IPS-20b (cell line): ENCODE results near the gene CHDH.

Source experiments
- H3K27ac ChIP-seq: one replicate; pipeline ENCODE4 v1.5.1; 2013; ENCODE audit warnings: low read length
- H3K27me3 ChIP-seq: 2 replicates; pipeline ENCODE4 v1.6.1; 2013; ENCODE audit warnings: mild to moderate bottlenecking, low read length, inconsistent platforms; ENCODE audit not compliant: insufficient read depth
- H3K36me3 ChIP-seq: 2 replicates; pipeline ENCODE4 v1.6.1; 2013; ENCODE audit warnings: low read depth, mild to moderate bottlenecking, inconsistent platforms, low read length, moderate library complexity; ENCODE audit not compliant: insufficient read depth
- H3K4me1 ChIP-seq: 2 replicates; pipeline ENCODE4 v1.6.1; 2013; ENCODE audit warnings: mild to moderate bottlenecking, control low read depth, inconsistent platforms, low read length, moderate library complexity; ENCODE audit not compliant: insufficient read depth
- H3K4me3 ChIP-seq: 2 replicates; pipeline ENCODE4 v1.5.1; 2013; ENCODE audit warnings: mild to moderate bottlenecking, low read length, inconsistent platforms
- H3K9ac ChIP-seq: 2 replicates; pipeline ENCODE4 v1.6.1; 2013; ENCODE audit warnings: low read depth, mild to moderate bottlenecking, inconsistent platforms, low read length, moderate library complexity
- H3K9me3 ChIP-seq: 2 replicates; pipeline ENCODE4 v1.6.1; 2013; ENCODE audit warnings: mild to moderate bottlenecking, low read depth, low read length, inconsistent platforms; ENCODE audit not compliant: insufficient read depth

CHDH gene

DNA sequence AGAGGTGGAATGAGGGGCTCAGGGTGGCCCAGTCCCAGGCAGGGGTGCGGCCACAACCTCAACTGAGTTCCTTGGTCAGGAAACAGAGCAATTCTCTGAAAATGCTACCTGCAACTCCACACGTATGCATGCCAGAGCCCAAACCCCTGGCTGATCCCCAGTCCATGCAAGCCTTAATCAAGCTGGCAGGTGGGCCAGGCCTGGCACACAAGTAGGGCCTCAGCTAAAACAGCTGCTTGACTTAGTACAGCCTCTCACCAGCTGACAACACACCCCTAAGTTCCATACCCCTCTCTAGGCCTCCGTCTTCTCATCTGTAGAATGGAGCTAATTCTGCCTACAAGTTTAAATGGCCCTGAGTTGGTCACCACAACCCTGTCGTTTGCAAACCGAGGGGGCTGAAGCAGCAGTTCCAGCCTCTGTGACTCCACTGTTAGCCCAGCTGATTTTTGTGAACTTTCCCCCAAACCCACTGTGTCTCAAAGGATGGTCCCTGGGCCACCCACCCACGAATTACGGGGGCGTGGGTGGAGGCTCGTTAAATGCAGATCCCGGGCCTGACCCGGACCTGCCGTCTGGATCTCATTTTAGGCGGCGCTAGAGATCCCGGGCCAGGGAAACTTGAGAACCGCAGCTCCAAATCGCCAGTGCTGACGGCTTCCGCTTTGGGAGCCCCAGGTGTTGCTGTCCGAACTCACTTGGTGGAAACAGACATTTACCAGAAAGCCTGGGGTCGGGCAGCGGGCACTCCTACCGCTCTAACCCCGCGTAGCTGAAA, 927 bp downstream of the CHDH start:
- no peaks in the 10 kb centered on the region for H3K9me3 ChIP-seq
- no peak overlapping the region for H3K27ac ChIP-seq
- H3K9ac ChIP-seq: peak overlapping the region; percentile 80; the same call in 1 of the 2 replicates
- H3K4me3 ChIP-seq: peak overlapping the region; percentile 74
- H3K36me3 ChIP-seq: no peaks in the 10 kb centered on the region
- H3K27me3 ChIP-seq: peaks cover 24% of the 10 kb centered on the region
- peaks cover 18% of the 10 kb centered on the region; the same call in 1 of the 2 replicates for H3K4me1 ChIP-seq

DNA sequence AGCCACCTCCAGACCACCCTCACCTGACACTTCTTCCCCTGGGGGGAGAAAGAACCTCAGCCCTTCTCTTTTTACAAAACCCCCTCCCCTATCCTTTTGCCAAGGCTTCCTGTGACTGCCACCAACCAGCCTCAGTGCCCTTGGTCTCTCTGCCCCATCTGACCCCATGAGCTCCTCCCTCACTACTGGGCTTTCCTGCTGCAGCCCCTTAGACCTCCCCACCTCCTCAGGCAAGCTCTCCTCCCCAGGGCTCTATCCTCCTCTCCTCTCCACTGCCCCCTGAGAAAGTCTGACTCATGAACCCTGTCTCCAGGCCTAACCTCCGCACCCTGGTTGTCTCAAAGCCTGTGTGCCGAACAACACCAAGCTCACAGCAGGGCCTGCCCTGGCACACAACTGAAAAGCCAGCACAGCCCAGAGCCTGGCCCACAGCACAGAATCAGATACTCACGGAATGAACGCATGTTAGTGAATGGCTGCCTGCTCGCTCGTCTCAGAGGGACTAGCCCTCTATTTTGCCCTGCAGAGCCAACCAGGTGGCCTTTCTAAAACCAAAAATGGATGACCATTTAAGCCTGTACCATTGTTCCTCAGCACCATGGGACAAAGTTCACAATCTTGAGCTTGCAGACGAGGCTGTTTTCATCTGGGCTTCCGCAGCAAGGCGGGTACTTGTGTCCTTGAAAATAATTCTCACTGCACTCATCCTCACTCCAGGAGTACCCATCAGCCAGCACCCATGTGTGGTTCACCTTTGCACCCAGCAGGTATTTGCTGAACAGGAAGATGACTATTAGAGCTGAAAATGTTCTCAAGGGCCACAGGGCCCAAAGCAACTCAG, 1.7 kb downstream of the CHDH start:
- peaks cover 24% of the 10 kb centered on the region for H3K27me3 ChIP-seq
- no peak overlapping the region for H3K27ac ChIP-seq
- H3K4me3 ChIP-seq: no peak overlapping the region
- H3K9ac ChIP-seq: no peak overlapping the region
- peaks cover 4% of the 10 kb centered on the region; the same call in 1 of the 2 replicates for H3K36me3 ChIP-seq
- H3K4me1 ChIP-seq: peaks cover 18% of the 10 kb centered on the region; the same call in 1 of the 2 replicates
- no peaks in the 10 kb centered on the region for H3K9me3 ChIP-seq

DNA sequence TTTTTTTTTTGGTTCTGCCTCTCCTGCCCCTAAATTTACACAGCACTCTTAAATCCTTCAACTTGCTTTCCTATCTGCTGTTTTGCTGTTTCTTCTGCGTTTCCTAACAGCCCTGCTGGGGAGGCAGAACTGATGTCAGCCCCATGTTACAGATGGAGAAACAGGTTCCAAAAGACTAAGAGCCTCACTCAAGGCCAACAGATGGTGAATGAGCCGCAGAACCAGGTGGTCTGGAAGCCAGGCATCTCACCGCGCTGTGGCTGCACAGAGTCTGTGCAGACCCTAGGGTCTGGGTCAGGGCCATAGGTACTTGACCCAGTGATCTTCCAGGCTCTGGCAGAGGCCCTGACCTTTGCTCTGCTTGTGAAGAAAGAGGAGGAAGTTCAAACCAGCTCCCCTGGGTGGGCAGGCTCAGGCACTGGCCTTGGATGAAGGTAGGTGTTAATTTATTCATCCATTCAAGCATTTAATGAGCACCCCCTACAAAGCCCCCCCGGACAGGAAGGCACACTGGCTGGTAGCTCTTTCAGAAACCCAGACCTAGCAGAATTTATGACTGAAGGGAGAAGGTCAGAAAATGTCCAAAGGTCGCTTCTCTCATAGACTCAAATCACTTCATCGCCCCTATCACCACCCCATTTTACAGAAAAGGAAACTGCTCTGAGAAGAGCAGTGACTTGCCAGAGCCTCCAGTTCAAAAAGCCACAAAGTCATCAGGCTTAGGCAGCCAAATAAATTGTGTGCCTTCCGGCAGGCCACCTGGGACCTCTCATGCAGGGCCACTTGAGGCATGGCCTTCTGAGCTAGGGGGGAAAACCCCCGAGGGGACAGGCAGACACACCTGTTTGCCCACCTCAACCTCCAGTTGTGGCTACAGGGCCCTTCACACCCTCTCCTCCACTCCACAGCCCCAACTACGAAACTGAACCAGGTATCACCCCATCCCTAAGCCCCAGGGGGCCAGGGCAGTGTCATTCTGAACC, 2.7 kb downstream of the CHDH start:
- H3K27me3 ChIP-seq: peaks cover 22% of the 10 kb centered on the region
- H3K9me3 ChIP-seq: no peaks in the 10 kb centered on the region
- no peak overlapping the region; the same call in 1 of the 2 replicates for H3K9ac ChIP-seq
- peaks cover 14% of the 10 kb centered on the region; the same call in 1 of the 2 replicates for H3K36me3 ChIP-seq
- peak overlapping the region; percentile 84 for H3K27ac ChIP-seq
- H3K4me1 ChIP-seq: peaks cover 18% of the 10 kb centered on the region; the same call in 1 of the 2 replicates
- no peak overlapping the region; the same call in 1 of the 2 replicates for H3K4me3 ChIP-seq

- Histone ChIP-seq H3K36me3 (peaks cover 15% of the 10 kb centered on the region; the same call in 1 of the 2 replicates), H3K4me1 (peaks cover 18% of the 10 kb centered on the region; the same call in 1 of the 2 replicates), H3K9me3 (no peaks in the 10 kb centered on the region), H3K4me3 (no peak overlapping the region; the same call in 1 of the 2 replicates), H3K27ac (no peak overlapping the region), H3K9ac (peak overlapping the region; percentile 32; the same call in 1 of the 2 replicates), H3K27me3 (peaks cover 13% of the 10 kb centered on the region)
These were observed 3.6 kb downstream of the CHDH start for GRCh38 chr3:53842436-53843194.

- H3K27ac ChIP-seq: no peak overlapping the region
- H3K9me3 ChIP-seq: no peaks in the 10 kb centered on the region
- peaks cover 15% of the 10 kb centered on the region; the same call in 1 of the 2 replicates for H3K36me3 ChIP-seq
- no peaks in the 10 kb centered on the region; the same call in 1 of the 2 replicates for H3K27me3 ChIP-seq
- H3K9ac ChIP-seq: no peak overlapping the region
- H3K4me3 ChIP-seq: no peak overlapping the region
- peaks cover 18% of the 10 kb centered on the region; the same call in 1 of the 2 replicates for H3K4me1 ChIP-seq
These were observed 4.9 kb downstream of the CHDH start for GRCh38 chr3:53841296-53841695.

- Histone ChIP-seq H3K9me3 (no peaks in the 10 kb centered on the region), H3K36me3 (peaks cover 15% of the 10 kb centered on the region; the same call in 1 of the 2 replicates), H3K27me3 (no peaks in the 10 kb centered on the region), H3K27ac (no peak overlapping the region), H3K9ac (no peak overlapping the region), H3K4me3 (no peak overlapping the region), H3K4me1 (peaks cover 2% of the 10 kb centered on the region; the same call in 1 of the 2 replicates)
These were observed 8.9 kb downstream of the CHDH start for GRCh38 chr3:53837331-53837730.

- no peaks in the 10 kb centered on the region for H3K27me3 ChIP-seq
- H3K36me3 ChIP-seq: peaks cover 15% of the 10 kb centered on the region; the same call in 1 of the 2 replicates
- no peak overlapping the region for H3K9ac ChIP-seq
- no peak overlapping the region for H3K27ac ChIP-seq
- no peaks in the 10 kb centered on the region for H3K9me3 ChIP-seq
- H3K4me1 ChIP-seq: no peaks in the 10 kb centered on the region
- H3K4me3 ChIP-seq: no peak overlapping the region
These were observed 9.9 kb downstream of the CHDH start for GRCh38 chr3:53836084-53836872.

DNA sequence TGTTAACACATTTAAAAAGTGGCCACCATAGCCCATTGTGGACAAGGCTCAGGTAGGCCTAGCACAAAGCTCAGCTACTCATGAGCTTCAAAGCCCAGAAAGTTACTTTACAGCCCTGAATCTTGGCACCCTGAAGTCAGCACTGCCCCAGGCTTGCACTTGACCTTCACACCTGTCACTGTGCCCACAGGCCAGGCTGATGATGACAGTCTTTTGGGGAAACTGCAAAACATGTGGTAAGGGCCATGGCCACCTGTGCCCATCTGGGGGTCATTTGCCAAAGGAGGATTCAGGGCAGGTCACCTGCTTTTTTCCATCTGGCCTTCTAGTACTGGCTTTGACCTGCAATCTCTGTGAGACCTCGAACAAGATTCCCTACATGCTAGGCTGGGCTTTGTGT, 11.0 kb downstream of the CHDH start:
- Histone ChIP-seq H3K9me3 (no peaks in the 10 kb centered on the region), H3K36me3 (peaks cover 15% of the 10 kb centered on the region; the same call in 1 of the 2 replicates), H3K4me3 (no peak overlapping the region), H3K4me1 (no peaks in the 10 kb centered on the region), H3K27me3 (no peaks in the 10 kb centered on the region), H3K9ac (no peak overlapping the region), H3K27ac (no peak overlapping the region)

DNA sequence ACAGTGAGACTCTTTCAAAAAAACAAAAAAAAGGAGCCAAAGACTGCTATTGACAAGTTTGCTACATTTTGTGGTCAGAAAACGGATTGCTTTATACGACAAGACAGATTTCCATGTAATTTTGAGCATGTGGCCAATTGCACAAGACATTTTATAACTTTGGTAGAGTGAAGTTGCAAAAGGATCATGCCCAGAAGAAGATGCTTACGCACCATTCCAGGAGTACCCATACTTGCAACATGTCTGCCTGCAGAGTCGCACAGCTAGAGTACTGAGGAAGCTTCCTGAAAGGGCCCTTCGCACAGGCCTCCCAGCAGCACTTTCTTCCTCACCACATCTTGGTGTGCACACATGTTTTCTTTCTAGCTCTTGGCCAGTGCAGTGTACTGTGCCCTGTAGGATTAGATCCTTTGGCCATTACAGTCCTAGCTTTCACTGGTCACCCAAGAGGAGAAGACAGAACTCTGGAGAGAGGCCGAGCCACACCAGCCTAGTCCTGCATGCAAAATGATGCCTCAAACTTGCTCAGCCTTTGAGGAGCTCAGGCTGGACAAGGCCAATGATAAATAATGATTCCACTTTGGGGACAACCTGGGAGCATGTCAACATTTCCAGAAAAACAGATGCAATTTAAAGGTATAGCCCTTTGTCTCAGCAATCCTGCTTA, 11.7 kb downstream of the CHDH start:
- peaks cover 11% of the 10 kb centered on the region; the same call in 1 of the 2 replicates for H3K36me3 ChIP-seq
- no peak overlapping the region for H3K4me3 ChIP-seq
- H3K27me3 ChIP-seq: no peaks in the 10 kb centered on the region
- H3K4me1 ChIP-seq: no peaks in the 10 kb centered on the region
- H3K9me3 ChIP-seq: no peaks in the 10 kb centered on the region
- H3K9ac ChIP-seq: no peak overlapping the region
- no peak overlapping the region for H3K27ac ChIP-seq
